PC-3 (cell line): ENCODE results near the gene JMJD6. TPM values are rescaled to one million over a fixed set of nuclear protein-coding genes. Genes with fewer than 3 reads are reported as not detected.

Experiments used
- ATAC-seq: fragments of 200-7000 bp; cut with Tn5 transposase; 2 replicates; pipeline ENCODE4 v1.9.1; 2020; ENCODE audit warnings: mild to moderate bottlenecking, moderate library complexity
- BruUV-seq: library from RNA; stranded (reverse); fragments of 400-500 nt; replicated peaks from 2 replicates; lab custom pipeline; 2021; lab: Mats Ljungman, UMichigan
- CTCF ChIA-PET: fragments of 300-600 bp; sonication (Branson Sonifier 250); formaldehyde crosslinking; loops from one replicate; lab custom pipeline; 2022; ENCODE audit warnings: antibody characterized with exemption; lab: Charles Lee
- POLR2A ChIA-PET: fragments of 300-600 bp; sonication (Branson Sonifier 250); formaldehyde crosslinking; loops from one replicate; lab custom pipeline; 2022; ENCODE audit warnings: antibody characterized with exemption; ENCODE audit not compliant: unreplicated experiment; lab: Charles Lee
- DNase-seq: peaks from one replicate; pipeline ENCODE4 v3.0.0-alpha.2; 2015
- H2AFZ ChIP-seq: fragments of 300-600 bp; sonication (generic); 2 replicates; pipeline ENCODE4 v1.6.0; 2016; ENCODE audit warnings: antibody characterized with exemption, low read length
- H3F3A ChIP-seq: fragments of 300-600 bp; sonication (generic); one replicate; pipeline ENCODE4 v1.6.0; 2017; ENCODE audit warnings: antibody characterized with exemption, low read length, control low read depth, mild to moderate bottlenecking; ENCODE audit not compliant: unreplicated experiment
- H3K27ac ChIP-seq: fragments of 300-600 bp; sonication (generic); 2 replicates; pipeline ENCODE4 v1.5.1; 2016; ENCODE audit warnings: mild to moderate bottlenecking, low read length
- H3K27me3 ChIP-seq: fragments of 300-600 bp; sonication (generic); 2 replicates; pipeline ENCODE4 v1.6.1; 2016; ENCODE audit warnings: low read length, mixed read lengths
- H3K36me3 ChIP-seq: fragments of 300-600 bp; sonication (generic); 2 replicates; pipeline ENCODE4 v1.6.1; 2016; ENCODE audit warnings: low read depth, mixed run types, low read length, mixed read lengths
- H3K4me1 ChIP-seq: fragments of 300-600 bp; sonication (generic); 2 replicates; pipeline ENCODE4 v1.5.1; 2016; ENCODE audit warnings: low read length; ENCODE audit not compliant: insufficient read depth
- H3K4me2 ChIP-seq: fragments of 300-600 bp; sonication (generic); 2 replicates; pipeline ENCODE4 v1.6.0; 2016; ENCODE audit warnings: low read length
- H3K4me3 ChIP-seq: fragments of 300-600 bp; sonication (generic); 2 replicates; pipeline ENCODE4 v1.5.1; 2016; ENCODE audit warnings: mild to moderate bottlenecking, low read length, mixed read lengths
- H3K79me2 ChIP-seq: fragments of 300-600 bp; sonication (generic); 2 replicates; pipeline ENCODE4 v1.6.1; 2017; ENCODE audit warnings: low read length, mixed read lengths
- H3K9ac ChIP-seq: fragments of 300-600 bp; sonication (generic); 2 replicates; pipeline ENCODE4 v1.6.0; 2016; ENCODE audit warnings: mild to moderate bottlenecking, low read length
- H3K9me2 ChIP-seq: fragments of 300-600 bp; sonication (generic); replicated peaks from 2 replicates; pipeline ENCODE4 v1.6.1; 2016; ENCODE audit warnings: mixed run types, low read length, mixed read lengths
- H3K9me3 ChIP-seq: fragments of 300-600 bp; sonication (generic); 2 replicates; pipeline ENCODE4 v1.6.1; 2016; ENCODE audit warnings: low read length, mixed read lengths
- H4K20me1 ChIP-seq: fragments of 300-600 bp; sonication (generic); 2 replicates; pipeline ENCODE4 v1.6.1; 2016; ENCODE audit warnings: low read length, mixed read lengths
- CTCF ChIP-seq: fragments of 300-600 bp; sonication (generic); conservative IDR thresholded peaks from 2 replicates; pipeline ENCODE4 v1.5.1; 2017; ENCODE audit warnings: antibody characterized with exemption, low read depth, mild to moderate bottlenecking, low read length
- EZH2 ChIP-seq: fragments of 300-600 bp; sonication (generic); IDR thresholded peaks from one replicate; pipeline ENCODE4 v1.6.1; 2017; ENCODE audit warnings: antibody characterized with exemption, mild to moderate bottlenecking, low read length; ENCODE audit not compliant: unreplicated experiment
- EZH2phosphoT487 ChIP-seq: fragments of 300-600 bp; sonication (generic); IDR thresholded peaks from 2 replicates; pipeline ENCODE4 v1.6.1; 2018; ENCODE audit warnings: mild to moderate bottlenecking, antibody characterized with exemption, low read length, borderline replicate concordance
- intact Hi-C: fragments of 100-400 bp; cut with micrococcal nuclease; formaldehyde crosslinking; loops from 2 replicates; pipeline ENCODE4 v1.9.0; 2023
- total RNA-seq: library from RNA; depleted of rRNA; stranded (reverse); fragments of >200 nt; gene quantifications from 2 replicates; pipeline ENCODE4 v1.2.3, GENCODE V29; 2014

Gene JMJD6
- total RNA-seq, 1 experiment from 2014 or later: 39.0 TPM

GRCh38 chr17:76716146-76716838 lies 10.1 kb downstream of the JMJD6 start:
- intact Hi-C loops: loop anchor here (10.0 kb wide), 2 partner anchors 71 to 151 kb away; partner anchors contain the start of gene ST6GALNAC1
- peaks cover 59% of the 10 kb centered on the region for H3K36me3 ChIP-seq
- no peak for TF ChIP-seq EZH2
- no peak for TF ChIP-seq CTCF
- TF ChIP-seq EZH2phosphoT487: no peak
- ChIA-PET CTCF (no interaction called here), POLR2A (no interaction called here)
- DNase-seq (no peak), ATAC-seq (peak; percentile 35)
- H3F3A ChIP-seq: no peaks in the 10 kb centered on the region
- no peaks in the 10 kb centered on the region for H3K9me2 ChIP-seq
- H3K4me2 ChIP-seq: no peak overlapping the region
- H3K9ac ChIP-seq: no peak overlapping the region
- H3K27me3 ChIP-seq: no peaks in the 10 kb centered on the region
- H4K20me1 ChIP-seq: no peaks in the 10 kb centered on the region
- H3K4me3 ChIP-seq: no peak overlapping the region
- no peak overlapping the region for H3K27ac ChIP-seq
- no peaks in the 10 kb centered on the region for H3K9me3 ChIP-seq
- no TSS peak for BruUV-seq
- no peaks in the 10 kb centered on the region; the same call in 1 of the 2 replicates for H3K79me2 ChIP-seq
- H3K4me1 ChIP-seq: peaks cover 4% of the 10 kb centered on the region
- no peak overlapping the region for H2AFZ ChIP-seq

GRCh38 chr17:76715496-76715830 lies 10.9 kb downstream of the JMJD6 start:
- ChIA-PET POLR2A (no interaction called here), CTCF (interaction anchor here (0.6 kb wide), 1 partner anchor 206 kb away, joined by 3 read pairs; no protein-coding TSS in a partner anchor)
- Histone ChIP-seq H3F3A (no peaks in the 10 kb centered on the region), H3K36me3 (peaks cover 52% of the 10 kb centered on the region), H2AFZ (no peak overlapping the region), H3K9me2 (no peaks in the 10 kb centered on the region), H3K4me2 (no peak overlapping the region), H3K27ac (no peak overlapping the region), H3K4me3 (no peak overlapping the region), H3K27me3 (no peaks in the 10 kb centered on the region), H3K9me3 (no peaks in the 10 kb centered on the region), H3K79me2 (no peaks in the 10 kb centered on the region), H3K4me1 (peaks cover 8% of the 10 kb centered on the region), H4K20me1 (no peaks in the 10 kb centered on the region), H3K9ac (no peak overlapping the region)
- TF ChIP-seq CTCF (no peak), EZH2 (no peak)
- BruUV-seq: no TSS peak
- no peak for DNase-seq
- no peak for ATAC-seq
- intact Hi-C loops: loop anchor here (1.0 to 10.0 kb wide), 4 partner anchors 27 to 193 kb away; partner anchors contain the start of gene ST6GALNAC1
